GM10266 (cell line): ENCODE results near the gene SORCS1.

Experiments
- DNase-seq: peaks from one replicate; pipeline ENCODE4 v3.0.0; 2012; ENCODE audit errors: extremely low spot score
- CTCF ChIP-seq: IDR thresholded peaks from 2 replicates; pipeline ENCODE4 v1.5.1; 2012; ENCODE audit warnings: mild to moderate bottlenecking, low read depth; ENCODE audit not compliant: control insufficient read depth, insufficient read depth; ENCODE audit errors: missing control alignments

SORCS1 gene

GRCh38 chr10:106836933-106837663 lies 327.4 kb downstream of the SORCS1 start:
- no peak for TF ChIP-seq CTCF
- no peak for DNase-seq

- TF ChIP-seq CTCF = no peak
- DNase-seq = no peak
Measured at GRCh38 chr10:106832846-106833245, 331.7 kb downstream of the SORCS1 start.

- no peak for TF ChIP-seq CTCF
- no peak for DNase-seq
Measured at GRCh38 chr10:106830471-106830870, 334.0 kb downstream of the SORCS1 start.

- TF ChIP-seq CTCF = no peak
- DNase-seq = no peak
Measured at GRCh38 chr10:106830006-106830405, 334.5 kb downstream of the SORCS1 start.

- no peak for DNase-seq
- no peak for TF ChIP-seq CTCF
Measured at GRCh38 chr10:106826716-106827115, 337.8 kb downstream of the SORCS1 start.

- no peak for TF ChIP-seq CTCF
- DNase-seq = no peak
Measured at GRCh38 chr10:106825576-106826364, 338.7 kb downstream of the SORCS1 start.

GRCh38 chr10:106820579-106820978 lies 343.9 kb downstream of the SORCS1 start:
- DNase-seq = no peak
- no peak for TF ChIP-seq CTCF
